Stimulated activated CD4-positive, alpha-beta T cell treated with anti-CD3 and anti-CD28 coated beads, Interleukin-12 subunit alpha, Interleukin-12 subunit beta, amount 100 ng/mL, for 4 hours (primary cell): ENCODE results near the gene KLHL3.

Source experiments
- DNase-seq: peaks from one replicate; pipeline ENCODE4 v3.0.0-alpha.2; 2020

The KLHL3 gene

DNA sequence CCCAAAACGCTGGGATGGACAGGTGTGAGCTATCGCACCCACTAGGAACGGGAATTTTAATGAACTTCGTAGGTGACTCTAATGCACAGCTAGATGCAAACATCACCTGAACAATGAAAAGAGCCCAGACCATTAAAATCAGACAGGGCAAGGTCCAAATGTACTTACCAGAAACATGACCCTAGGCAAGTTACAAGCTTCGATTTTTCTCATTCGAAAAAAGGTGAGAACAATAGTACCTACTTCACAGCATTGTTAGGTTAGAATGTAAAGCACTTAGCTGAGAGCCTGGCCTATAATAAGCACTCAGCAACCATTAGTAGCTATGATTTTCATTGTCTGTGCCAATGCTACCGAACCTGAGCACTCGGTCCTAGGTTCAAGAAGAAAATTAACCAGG is 5.8 kb upstream of the KLHL3 start:
- DNase-seq: no peak

DNA sequence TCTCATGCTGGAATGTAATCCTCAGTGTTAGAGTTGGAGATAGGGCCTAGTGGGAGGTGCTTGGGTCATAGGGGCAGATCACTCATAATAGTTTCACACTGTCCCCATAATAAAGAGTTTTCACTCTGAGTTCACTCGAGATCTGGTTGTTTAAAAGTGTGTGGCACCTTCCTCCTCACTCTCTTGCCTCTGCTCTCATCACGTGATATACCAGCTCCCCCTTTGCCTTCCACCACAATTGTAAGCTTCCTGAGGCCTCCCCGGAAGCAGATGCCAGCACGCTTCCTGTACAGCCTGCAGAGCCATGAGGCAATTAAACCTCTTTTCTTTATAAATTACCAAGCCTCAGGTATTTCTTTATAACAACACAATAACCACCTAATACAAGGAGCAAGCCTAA is 3.8 kb upstream of the KLHL3 start:
- DNase-seq: no peak

DNA sequence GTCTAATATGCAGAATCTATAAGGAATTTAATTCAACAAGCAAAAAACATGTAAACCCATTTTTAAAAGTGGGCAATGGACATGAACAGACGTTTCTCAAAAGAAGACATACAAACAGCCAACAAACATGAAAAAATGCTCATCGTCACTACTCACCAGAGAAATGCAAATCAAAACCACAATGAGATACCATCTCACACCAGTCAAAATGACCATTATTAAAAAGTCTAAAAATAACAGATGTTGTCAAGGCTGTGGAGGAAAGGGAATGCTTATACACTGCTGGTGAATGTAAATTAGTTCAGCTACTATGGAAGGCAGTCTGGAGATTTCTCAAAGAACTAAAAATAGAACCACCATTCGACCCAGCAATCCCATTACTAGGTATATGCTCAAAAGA is 3.1 kb upstream of the KLHL3 start:
- DNase-seq: no peak

DNA sequence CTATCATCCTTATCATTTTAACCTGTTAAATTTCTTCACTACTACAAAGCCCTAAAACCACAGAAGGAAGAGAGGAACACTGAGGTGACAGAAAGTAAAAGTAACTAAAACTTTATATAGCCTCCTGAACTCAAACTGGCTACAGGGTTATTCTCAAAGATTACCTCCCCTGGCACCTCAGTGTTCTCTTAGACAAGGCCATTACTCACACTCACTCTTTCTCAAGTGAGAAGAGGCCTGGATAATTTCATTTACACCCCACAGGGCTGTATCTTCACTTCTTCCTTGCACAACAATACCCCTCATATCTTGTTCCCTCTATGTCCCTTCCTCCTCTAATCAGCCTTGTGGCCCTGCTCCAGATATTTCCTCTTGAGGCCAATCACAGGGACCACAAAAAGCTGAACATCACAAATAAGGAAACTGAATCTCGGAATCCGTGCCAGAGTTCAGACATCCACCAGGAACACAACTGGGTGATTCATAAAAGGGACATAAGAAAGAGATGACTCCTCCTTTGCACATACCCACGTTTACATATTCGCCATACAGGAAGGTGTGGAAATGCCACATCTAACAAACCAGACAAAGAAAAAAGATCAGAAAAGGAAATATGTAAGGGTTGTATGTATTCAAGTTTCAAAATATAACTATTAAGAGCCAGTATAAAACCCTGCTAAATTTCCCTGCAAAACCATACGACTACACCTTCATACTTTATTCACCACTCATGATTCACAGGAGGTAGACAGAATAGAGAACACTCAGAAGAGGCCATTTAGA is 1.7 kb upstream of the KLHL3 start:
- DNase-seq: no peak

DNA sequence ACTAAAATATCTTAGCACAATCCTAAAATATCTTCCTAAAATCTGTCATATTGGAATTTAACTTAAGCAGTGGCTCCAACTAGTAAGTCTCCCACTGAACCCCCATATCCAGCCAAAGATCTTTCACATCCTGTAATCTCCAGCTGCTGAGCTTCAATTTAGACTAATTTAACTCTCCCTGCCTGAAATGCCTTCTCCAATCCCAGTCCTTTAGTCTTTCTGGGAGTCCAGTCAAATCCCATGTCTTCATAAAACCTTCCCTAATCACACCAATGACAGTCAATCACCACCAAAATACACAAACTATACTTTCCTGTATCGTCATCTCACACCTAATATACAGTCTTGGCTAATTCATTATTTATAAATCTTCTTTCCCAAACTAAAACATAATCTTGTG is 607 bp upstream of the KLHL3 start:
- no peak for DNase-seq

DNA sequence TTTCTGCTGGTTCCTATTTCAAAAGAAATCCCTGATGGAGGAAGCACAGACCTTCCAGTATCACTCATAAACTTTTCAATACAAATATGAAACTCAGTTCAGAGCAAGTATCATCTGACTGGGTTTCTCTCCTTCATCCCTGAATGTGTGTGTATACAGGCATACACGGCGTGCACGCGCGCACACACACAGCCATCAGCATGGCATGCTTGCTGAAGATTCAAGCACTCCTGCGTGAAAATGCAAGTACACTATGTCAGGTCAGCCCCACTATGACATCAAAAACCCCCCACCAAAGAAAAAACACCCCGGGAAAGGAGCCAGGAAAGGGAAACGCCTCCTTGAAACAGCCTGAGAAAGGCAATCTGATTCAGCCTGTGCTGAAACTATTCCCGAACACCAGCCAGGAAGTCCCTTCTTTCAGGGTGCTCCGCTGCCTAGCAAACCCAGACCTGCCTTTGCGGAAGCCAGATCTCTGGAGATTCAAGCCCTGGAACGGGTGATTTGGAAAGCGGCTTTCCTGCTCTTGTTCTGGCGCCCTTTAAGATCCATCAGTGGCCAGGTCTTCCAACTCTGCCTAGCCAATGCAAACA is 831 bp downstream of the KLHL3 start:
- no peak for DNase-seq

GRCh38 chr5:137734331-137734730 is 1.6 kb downstream of the KLHL3 start:
- no peak for DNase-seq

- DNase-seq: no peak
Measured at GRCh38 chr5:137733922-137734321, 2.0 kb downstream of the KLHL3 start.

GRCh38 chr5:137733006-137733405 is 2.9 kb downstream of the KLHL3 start:
- DNase-seq: no peak

DNA sequence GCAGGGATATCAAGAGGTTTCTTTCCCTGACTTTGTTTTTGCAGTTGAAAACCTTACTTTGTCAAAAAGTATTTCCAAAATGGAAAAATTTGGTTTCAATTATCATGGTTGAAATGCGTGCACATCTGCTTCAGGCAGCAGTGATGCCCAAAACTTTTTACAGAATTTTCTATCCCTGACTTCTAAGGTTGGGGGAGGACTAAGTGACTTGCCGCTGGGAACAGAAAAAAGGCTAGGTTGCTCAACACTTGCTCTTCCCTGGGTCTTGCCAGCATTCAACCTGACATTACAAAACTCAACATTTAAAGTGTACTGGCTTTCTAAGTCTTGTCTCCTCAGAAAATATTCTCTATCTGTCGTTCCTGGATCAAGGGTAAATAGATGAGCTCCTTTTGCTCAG is 4.7 kb downstream of the KLHL3 start:
- no peak for DNase-seq

DNA sequence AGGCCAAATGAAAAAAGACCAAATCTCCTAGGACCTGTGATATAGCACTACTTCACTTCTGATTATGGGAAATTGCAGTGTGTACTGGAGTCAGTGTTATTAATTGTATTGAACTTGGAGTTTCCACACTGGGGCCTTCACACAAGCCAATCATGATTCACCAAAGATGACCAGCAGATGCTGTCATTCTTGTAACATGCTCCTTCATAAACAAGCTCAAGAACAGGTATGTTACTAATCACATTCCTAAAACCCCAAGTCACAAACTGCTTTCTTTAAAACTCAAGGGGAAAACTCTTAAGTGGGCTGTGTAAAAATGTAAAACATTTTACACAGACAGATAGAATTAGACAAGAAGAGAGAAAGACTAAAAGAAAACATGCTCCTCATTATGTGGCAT is 5.6 kb downstream of the KLHL3 start:
- no peak for DNase-seq

DNA sequence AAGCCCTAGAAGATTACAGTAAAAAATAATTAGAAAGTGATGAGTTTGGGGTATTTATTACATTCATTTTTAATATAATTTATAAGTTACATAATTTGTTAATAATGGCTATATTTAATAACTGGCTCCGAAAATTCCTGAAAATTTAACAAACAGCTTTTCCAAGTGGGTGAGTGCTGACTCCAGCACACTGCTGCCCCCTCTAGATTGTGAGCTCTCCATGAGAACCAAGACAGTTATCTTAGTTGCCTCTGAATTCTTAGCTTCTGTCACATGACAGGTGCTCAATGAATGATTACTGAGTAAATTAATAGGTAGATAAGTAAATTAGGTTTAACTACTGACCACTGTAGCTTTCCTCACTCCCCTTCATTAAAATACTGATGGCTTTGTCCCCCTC is 7.8 kb downstream of the KLHL3 start:
- no peak for DNase-seq

GRCh38 chr5:137727623-137728022 is 8.3 kb downstream of the KLHL3 start:
- no peak for DNase-seq

- DNase-seq: no peak
Measured at GRCh38 chr5:137724251-137724650, 11.6 kb downstream of the KLHL3 start.

DNA sequence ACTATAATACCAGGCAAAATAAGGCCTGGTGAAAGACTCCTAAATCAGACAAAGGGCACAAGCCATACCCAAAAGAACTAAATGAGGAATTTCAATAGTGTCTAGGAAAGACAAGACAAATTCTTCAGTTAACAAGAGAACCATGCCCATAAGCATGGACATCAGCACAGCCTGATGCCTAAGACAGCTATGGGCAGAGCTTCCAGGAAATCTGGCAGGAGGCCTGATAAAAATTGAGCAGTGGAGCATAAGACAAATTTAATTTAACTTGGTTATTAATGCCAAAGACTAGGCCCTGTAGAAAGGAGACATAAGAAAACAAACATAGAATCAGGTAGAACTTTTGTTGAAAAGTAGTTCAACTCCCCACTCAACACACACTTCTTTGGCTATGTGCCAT is 17.3 kb downstream of the KLHL3 start:
- DNase-seq: no peak

- no peak for DNase-seq
Measured at GRCh38 chr5:137716337-137716736, 19.6 kb downstream of the KLHL3 start.

GRCh38 chr5:137715456-137715855 is 20.4 kb downstream of the KLHL3 start:
- DNase-seq: no peak

DNA sequence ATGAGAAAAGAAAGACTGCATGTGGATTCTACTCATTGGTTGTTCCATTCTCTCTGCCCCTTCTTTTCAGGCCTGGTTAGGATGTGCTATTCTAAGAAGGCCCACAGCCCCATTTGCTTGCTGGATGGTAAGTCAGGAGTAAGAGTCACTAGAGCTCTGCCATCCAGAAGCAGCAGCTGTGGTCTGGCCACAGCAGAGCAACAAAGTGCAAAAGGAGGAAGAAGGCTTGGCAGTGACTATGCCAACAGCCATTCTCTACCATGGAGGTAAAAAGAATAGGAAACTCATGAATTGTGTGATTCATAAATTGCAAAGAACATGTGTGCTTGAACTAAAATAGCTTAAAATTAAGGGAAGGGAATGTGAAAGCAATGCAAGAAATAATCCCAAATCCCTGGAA is 20.9 kb downstream of the KLHL3 start:
- no peak for DNase-seq

- no peak for DNase-seq
Measured at GRCh38 chr5:137714494-137714893, 21.4 kb downstream of the KLHL3 start.

- no peak for DNase-seq
Measured at GRCh38 chr5:137712139-137712667, 23.7 kb downstream of the KLHL3 start.

DNA sequence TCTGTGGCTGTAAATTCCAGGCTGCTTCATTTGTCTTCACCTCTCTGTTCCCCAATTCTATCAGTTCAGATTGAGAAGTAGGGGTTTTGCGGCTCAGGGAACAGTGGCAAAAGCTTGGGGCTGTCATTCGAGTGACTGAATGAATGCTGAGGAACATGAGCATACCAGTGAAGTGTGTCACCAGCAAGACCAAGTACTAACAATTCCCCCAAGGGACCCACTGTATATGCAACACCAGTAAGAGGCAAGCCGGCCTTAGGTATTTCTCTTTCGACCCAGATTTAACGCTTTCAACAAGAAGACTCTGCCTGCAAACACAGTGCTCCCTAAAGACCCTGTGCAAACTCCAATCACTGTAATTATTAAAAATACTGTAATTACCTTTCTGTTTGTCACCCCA is 25.8 kb downstream of the KLHL3 start:
- DNase-seq: no peak

- DNase-seq: no peak
Measured at GRCh38 chr5:137708796-137709559, 26.9 kb downstream of the KLHL3 start.

GRCh38 chr5:137708062-137708461 is 27.8 kb downstream of the KLHL3 start:
- DNase-seq: no peak

- no peak for DNase-seq
Measured at GRCh38 chr5:137706841-137707240, 29.0 kb downstream of the KLHL3 start.
